Hepatocyte (in vitro differentiated cells): ENCODE results near the gene MAIP1. TPM values are rescaled to one million over a fixed set of nuclear protein-coding genes. Genes with fewer than 3 reads are reported as not detected.

Experiments
- DNase-seq: peaks from one replicate; pipeline ENCODE4 v3.0.0-alpha.2; 2016; ENCODE audit warnings: low spot score
- H2AFZ ChIP-seq: fragments of 200-600 bp; sonication (generic); 2 replicates; pipeline ENCODE4 v1.6.0; 2016; ENCODE audit warnings: antibody characterized with exemption, mild to moderate bottlenecking
- H3K27ac ChIP-seq: fragments of 200-600 bp; sonication (generic); 2 replicates; pipeline ENCODE4 v1.5.1; 2016; ENCODE audit warnings: mild to moderate bottlenecking
- H3K27me3 ChIP-seq: fragments of 200-600 bp; sonication (generic); 2 replicates; pipeline ENCODE4 v1.6.1; 2016
- H3K36me3 ChIP-seq: fragments of 200-600 bp; sonication (generic); replicated peaks from 2 replicates; pipeline ENCODE4 v1.5.1; 2016; ENCODE audit warnings: low read depth; ENCODE audit not compliant: insufficient read depth
- H3K4me1 ChIP-seq: fragments of 200-600 bp; sonication (generic); 2 replicates; pipeline ENCODE4 v1.5.1; 2016; ENCODE audit warnings: mild to moderate bottlenecking, moderate library complexity; ENCODE audit not compliant: insufficient read depth
- H3K4me2 ChIP-seq: fragments of 200-600 bp; sonication (generic); 2 replicates; pipeline ENCODE4 v1.6.0; 2016
- H3K4me3 ChIP-seq: fragments of 200-600 bp; sonication (generic); 2 replicates; pipeline ENCODE4 v1.5.1; 2016; ENCODE audit warnings: mild to moderate bottlenecking
- H3K79me2 ChIP-seq: fragments of 200-600 bp; sonication (generic); 2 replicates; pipeline ENCODE4 v1.6.0; 2017; ENCODE audit warnings: mild to moderate bottlenecking
- H3K9me2 ChIP-seq: fragments of 200-600 bp; sonication (generic); replicated peaks from 2 replicates; pipeline ENCODE4 v1.6.0; 2017; ENCODE audit warnings: mild to moderate bottlenecking; ENCODE audit not compliant: insufficient read depth
- H3K9me3 ChIP-seq: fragments of 200-600 bp; sonication (generic); 2 replicates; pipeline ENCODE4 v1.5.1; 2016; ENCODE audit warnings: low read depth, mild to moderate bottlenecking
- H4K20me1 ChIP-seq: fragments of 200-600 bp; sonication (generic); 2 replicates; pipeline ENCODE4 v1.6.0; 2016; ENCODE audit warnings: mild to moderate bottlenecking; ENCODE audit not compliant: insufficient read depth, poor library complexity, severe bottlenecking
- CTCF ChIP-seq: fragments of 200-600 bp; sonication (generic); IDR thresholded peaks from 2 replicates; pipeline ENCODE4 v1.5.1; 2016; ENCODE audit warnings: antibody characterized with exemption, mild to moderate bottlenecking; ENCODE audit not compliant: poor library complexity
- EZH2 ChIP-seq: fragments of 200-600 bp; sonication (generic); IDR thresholded peaks from 2 replicates; pipeline ENCODE4 v1.6.1; 2016; ENCODE audit warnings: antibody characterized with exemption, mild to moderate bottlenecking, borderline replicate concordance
- EZH2phosphoT487 ChIP-seq: fragments of 200-600 bp; sonication (generic); IDR thresholded peaks from one replicate; pipeline ENCODE4 v1.6.1; 2018; ENCODE audit warnings: antibody characterized with exemption, mild to moderate bottlenecking, low read depth, moderate library complexity; ENCODE audit not compliant: unreplicated experiment, severe bottlenecking
- WGBS: methylation state at CpG from one replicate; pipeline ENCODE4 v1.1.6; 2016; ENCODE audit warnings: low lambda C conversion rate; ENCODE audit errors: missing lambda C conversion rate; 5-methylcytosine and 5-hydroxymethylcytosine counted together
- polyA plus RNA-seq: library from polyadenylated mRNA; unstranded; fragments of >200 nt; fragmentation: Nextera tagmentation; extraction: Ambion mirVana; gene quantifications from 2 replicates; pipeline ENCODE4 v1.2.1, GENCODE V29; 2016
- total RNA-seq: library from RNA; depleted of rRNA; stranded (reverse); fragments of >200 nt; gene quantifications from 2 replicates; pipeline ENCODE4 v1.2.3, GENCODE V29; 2014

MAIP1 gene
- total and polyA plus RNA-seq, 2 experiments from 2014 or later: 21.7 to 35.7 TPM

GRCh38 chr2:199977984-199978415 is 22.6 kb downstream of the MAIP1 start:
- H3K4me2 ChIP-seq: peak overlapping the region; percentile 62
- H2AFZ ChIP-seq: no peak overlapping the region
- no peaks in the 10 kb centered on the region for H3K36me3 ChIP-seq
- H3K27ac ChIP-seq: peak overlapping the region; percentile 62
- peaks cover 20% of the 10 kb centered on the region for H3K4me1 ChIP-seq
- no peak for TF ChIP-seq EZH2
- no peaks in the 10 kb centered on the region for H3K27me3 ChIP-seq
- no peaks in the 10 kb centered on the region for H3K9me3 ChIP-seq
- H4K20me1 ChIP-seq: no peaks in the 10 kb centered on the region
- no peak overlapping the region for H3K4me3 ChIP-seq
- DNase-seq: peak; percentile 69
- H3K9me2 ChIP-seq: no peaks in the 10 kb centered on the region
- no peaks in the 10 kb centered on the region for H3K79me2 ChIP-seq

GRCh38 chr2:199979398-199979797 is 24.0 kb downstream of the MAIP1 start:
- Histone ChIP-seq H2AFZ (peak overlapping the region; percentile 33), H4K20me1 (no peaks in the 10 kb centered on the region), H3K79me2 (no peaks in the 10 kb centered on the region), H3K9me2 (no peaks in the 10 kb centered on the region), H3K36me3 (no peaks in the 10 kb centered on the region), H3K9me3 (no peaks in the 10 kb centered on the region), H3K27me3 (no peaks in the 10 kb centered on the region), H3K27ac (peak overlapping the region; percentile 14), H3K4me1 (peaks cover 20% of the 10 kb centered on the region), H3K4me2 (peak overlapping the region; percentile 66), H3K4me3 (no peak overlapping the region)
- 74% methylated on average over 5 of the region's 5 CpGs for WGBS
- no peak for DNase-seq
- TF ChIP-seq EZH2phosphoT487 (no peak), CTCF (no peak), EZH2 (no peak)

- Histone ChIP-seq H2AFZ (peak overlapping the region; percentile 33), H3K4me1 (peaks cover 20% of the 10 kb centered on the region), H3K4me3 (no peak overlapping the region), H3K27me3 (no peaks in the 10 kb centered on the region), H3K27ac (peak overlapping the region; percentile 14), H3K79me2 (no peaks in the 10 kb centered on the region), H3K36me3 (no peaks in the 10 kb centered on the region), H3K4me2 (peak overlapping the region; percentile 66), H4K20me1 (no peaks in the 10 kb centered on the region), H3K9me3 (no peaks in the 10 kb centered on the region), H3K9me2 (no peaks in the 10 kb centered on the region)
- DNase-seq: peak; percentile 92
- WGBS: 13% methylated on average over 12 of the region's 12 CpGs
- peak; percentile 99 for TF ChIP-seq CTCF
- no peak for TF ChIP-seq EZH2
- no peak for TF ChIP-seq EZH2phosphoT487
Measured at GRCh38 chr2:199979832-199980628, 24.6 kb downstream of the MAIP1 start.

GRCh38 chr2:199982126-199982843 is 26.9 kb downstream of the MAIP1 start:
- Histone ChIP-seq H3K27ac (no peak overlapping the region), H3K4me1 (peaks cover 24% of the 10 kb centered on the region), H3K27me3 (no peaks in the 10 kb centered on the region), H3K36me3 (no peaks in the 10 kb centered on the region), H3K9me3 (no peaks in the 10 kb centered on the region), H3K4me2 (no peak overlapping the region), H3K4me3 (no peak overlapping the region), H3K79me2 (no peaks in the 10 kb centered on the region), H4K20me1 (no peaks in the 10 kb centered on the region), H2AFZ (no peak overlapping the region), H3K9me2 (no peaks in the 10 kb centered on the region)
- TF ChIP-seq EZH2phosphoT487: no peak
- no peak for TF ChIP-seq EZH2
- TF ChIP-seq CTCF: no peak
- WGBS: 78% methylated on average over 5 of the region's 5 CpGs
- no peak for DNase-seq
